CD8-positive, alpha-beta memory T cell (primary cell): ENCODE results near the gene SPATA6L. TPM values are rescaled to one million over a fixed set of nuclear protein-coding genes. Genes with fewer than 3 reads are reported as not detected.

Experiments
- CTCF ChIA-PET: fragments of 350-600 bp; sonication (Branson Sonifier 250); formaldehyde crosslinking; loops from one replicate; lab custom pipeline; 2021; ENCODE audit warnings: antibody characterized with exemption; lab: Charles Lee
- POLR2A ChIA-PET: fragments of 350-600 bp; sonication (Branson Sonifier 250); formaldehyde crosslinking; loops from one replicate; lab custom pipeline; 2021; ENCODE audit warnings: antibody characterized with exemption; lab: Charles Lee
- DNase-seq, 5 donors: peaks; one replicate each; pipeline versions ENCODE4 v3.0.0 to v3.0.0-alpha.2; 2020 to 2022; ENCODE audit warnings: mixed read lengths in 1 of 5
- H3K27ac ChIP-seq: one replicate; pipeline ENCODE4 v1.7.0; 2013; ENCODE audit warnings: low read depth, mild to moderate bottlenecking, low read length, moderate library complexity
- H3K27me3 ChIP-seq: 2 replicates; pipeline ENCODE4 v1.7.0; 2013; ENCODE audit warnings: low read length, mild to moderate bottlenecking; ENCODE audit not compliant: insufficient read depth, poor library complexity, severe bottlenecking
- H3K36me3 ChIP-seq: 2 replicates; pipeline ENCODE4 v1.7.0; 2013; ENCODE audit warnings: mild to moderate bottlenecking, low read length, moderate library complexity; ENCODE audit not compliant: insufficient read depth
- H3K4me1 ChIP-seq: 2 replicates; pipeline ENCODE4 v1.7.0; 2013; ENCODE audit warnings: mild to moderate bottlenecking, low read length, moderate library complexity; ENCODE audit not compliant: insufficient read depth
- H3K4me3 ChIP-seq: 2 replicates; pipeline ENCODE4 v1.7.0; 2013; ENCODE audit warnings: mild to moderate bottlenecking, low read length
- H3K9me3 ChIP-seq: 2 replicates; pipeline ENCODE4 v1.7.0; 2013; ENCODE audit warnings: mild to moderate bottlenecking, low read length
- H3K27ac Mint-ChIP-seq, 8 donors: one replicate each; pipeline ENCODE4 v1.8.0; 2020 to 2021; ENCODE audit warnings: mixed read lengths in 8 of 8, mild to moderate bottlenecking in 6 of 8, inconsistent platforms in 3 of 8, moderate library complexity in 3 of 8
- H3K27me3 Mint-ChIP-seq, 2 donors: one replicate each; pipeline ENCODE4 v1.8.0; 2020 to 2021; ENCODE audit warnings: mixed read lengths in 2 of 2, mild to moderate bottlenecking in 1 of 2, moderate library complexity in 1 of 2
- H3K36me3 Mint-ChIP-seq, 3 donors: one replicate each; pipeline ENCODE4 v1.8.0; 2020 to 2021; ENCODE audit warnings: mixed read lengths in 3 of 3, inconsistent platforms in 1 of 3, mild to moderate bottlenecking in 1 of 3
- H3K4me1 Mint-ChIP-seq, 3 donors: one replicate each; pipeline ENCODE4 v1.8.0; 2020 to 2021; ENCODE audit warnings: mixed read lengths in 3 of 3, inconsistent platforms in 1 of 3, mild to moderate bottlenecking in 1 of 3
- H3K4me3 Mint-ChIP-seq, 7 donors: one replicate each; pipeline ENCODE4 v1.8.0; 2020 to 2021; ENCODE audit warnings: mixed read lengths in 7 of 7, mild to moderate bottlenecking in 6 of 7, moderate library complexity in 4 of 7, inconsistent platforms in 2 of 7
- H3K9me3 Mint-ChIP-seq, 5 donors: one replicate each; pipeline ENCODE4 v1.8.0; 2020 to 2022; ENCODE audit warnings: mixed read lengths in 5 of 5, mild to moderate bottlenecking in 3 of 5, moderate library complexity in 2 of 5, inconsistent platforms in 1 of 5
- polyA plus RNA-seq: library from polyadenylated mRNA; unstranded; fragments of 300-500 nt; fragmentation: Illumina TruSeq; gene quantifications from one replicate; pipeline ENCODE4 v1.2.3, GENCODE V29; 2021
- total RNA-seq, 2 experiments: library from RNA; stranded (reverse); gene quantifications; one replicate each; pipeline ENCODE4 v1.2.3, GENCODE V29; 2021

The SPATA6L gene
- total and polyA plus RNA-seq, 3 experiments from 2014 or later = 0.14 to 0.96 (median 0.51) TPM

- Histone ChIP-seq H3K27me3 (no peaks in the 10 kb centered on the region), H3K27ac (no peak overlapping the region), H3K36me3 (no peaks in the 10 kb centered on the region), H3K4me1 (peaks cover 33% of the 10 kb centered on the region), H3K9me3 (no peaks in the 10 kb centered on the region), H3K4me3 (no peak overlapping the region)
- Mint-ChIP-seq H3K27ac (peak overlapping the region in 3 of 8 donors; percentile 2 to 92 (median 35)), H3K9me3 (no peaks in the 10 kb centered on the region), H3K4me3 (no peak overlapping the region), H3K4me1 (peaks cover 27 to 44% (median 38%) of the 10 kb centered on the region in 3 donors), H3K36me3 (peaks cover 0 to 3% (median 3%) of the 10 kb centered on the region in 3 donors), H3K27me3 (no peaks in the 10 kb centered on the region)
- ChIA-PET CTCF (no interaction called here), POLR2A (no interaction called here)
- DNase-seq = no peak
Measured at GRCh38 chr9:4594545-4594944, 71.7 kb downstream of the SPATA6L start.

GRCh38 chr9:4592886-4593285 is 73.4 kb downstream of the SPATA6L start:
- Mint-ChIP-seq H3K27me3 (peaks cover 3% of the 10 kb centered on the region in 2 donors), H3K36me3 (peaks cover 0 to 3% (median 3%) of the 10 kb centered on the region in 3 donors), H3K9me3 (no peaks in the 10 kb centered on the region), H3K4me1 (peaks cover 25 to 40% (median 34%) of the 10 kb centered on the region in 3 donors), H3K27ac (no peak overlapping the region), H3K4me3 (no peak overlapping the region)
- ChIA-PET CTCF (interaction anchor here (1.2 to 1.8 kb wide), 2 partner anchors 12 to 37 kb away, joined by 3 to 5 read pairs; no protein-coding TSS in a partner anchor), POLR2A (no interaction called here)
- H3K4me3 ChIP-seq = no peak overlapping the region
- no peaks in the 10 kb centered on the region for H3K27me3 ChIP-seq
- no peaks in the 10 kb centered on the region for H3K9me3 ChIP-seq
- H3K27ac ChIP-seq = no peak overlapping the region
- peaks cover 31% of the 10 kb centered on the region for H3K4me1 ChIP-seq
- no peak for DNase-seq
- no peaks in the 10 kb centered on the region for H3K36me3 ChIP-seq

- peaks cover 3% of the 10 kb centered on the region in 2 donors for H3K27me3 Mint-ChIP-seq
- peaks cover 23 to 34% (median 28%) of the 10 kb centered on the region in 3 donors for H3K4me1 Mint-ChIP-seq
- Histone ChIP-seq H3K4me3 (no peak overlapping the region), H3K27me3 (no peaks in the 10 kb centered on the region), H3K9me3 (no peaks in the 10 kb centered on the region), H3K4me1 (peaks cover 27% of the 10 kb centered on the region), H3K27ac (no peak overlapping the region), H3K36me3 (no peaks in the 10 kb centered on the region)
- peaks cover 0 to 3% (median 3%) of the 10 kb centered on the region in 3 donors for H3K36me3 Mint-ChIP-seq
- CTCF ChIA-PET = interaction anchor here (1.8 kb wide), 1 partner anchor 13 kb away, joined by 5 read pairs; no protein-coding TSS in a partner anchor
- H3K9me3 Mint-ChIP-seq = no peaks in the 10 kb centered on the region
- no peak overlapping the region for H3K27ac Mint-ChIP-seq
- POLR2A ChIA-PET = no interaction called here
- H3K4me3 Mint-ChIP-seq = no peak overlapping the region
- no peak for DNase-seq
Measured at GRCh38 chr9:4592295-4592694, 74.0 kb downstream of the SPATA6L start.

- Histone ChIP-seq H3K27ac (no peak overlapping the region), H3K27me3 (no peaks in the 10 kb centered on the region), H3K9me3 (no peaks in the 10 kb centered on the region), H3K36me3 (no peaks in the 10 kb centered on the region), H3K4me3 (no peak overlapping the region), H3K4me1 (peaks cover 17% of the 10 kb centered on the region)
- peaks cover 3% of the 10 kb centered on the region in 2 donors for H3K27me3 Mint-ChIP-seq
- peaks cover 13 to 23% (median 17%) of the 10 kb centered on the region in 3 donors for H3K4me1 Mint-ChIP-seq
- DNase-seq = no peak
- H3K36me3 Mint-ChIP-seq = peaks cover 0 to 3% (median 3%) of the 10 kb centered on the region in 3 donors
- CTCF ChIA-PET = no interaction called here
- no peaks in the 10 kb centered on the region for H3K9me3 Mint-ChIP-seq
- POLR2A ChIA-PET = no interaction called here
- H3K27ac Mint-ChIP-seq = no peak overlapping the region
- no peak overlapping the region for H3K4me3 Mint-ChIP-seq
Measured at GRCh38 chr9:4591123-4591500, 75.2 kb downstream of the SPATA6L start.

GRCh38 chr9:4590430-4591122 is 75.7 kb downstream of the SPATA6L start:
- Mint-ChIP-seq H3K9me3 (no peaks in the 10 kb centered on the region), H3K27me3 (peaks cover 3% of the 10 kb centered on the region in 2 donors), H3K4me1 (peaks cover 10 to 17% (median 12%) of the 10 kb centered on the region in 3 donors), H3K36me3 (peaks cover 0 to 3% (median 3%) of the 10 kb centered on the region in 3 donors), H3K27ac (no peak overlapping the region), H3K4me3 (no peak overlapping the region)
- no peak for DNase-seq
- POLR2A ChIA-PET = interaction anchor here (0.6 kb wide), 1 partner anchor 41 kb away, joined by 3 read pairs; no protein-coding TSS in a partner anchor
- H3K27ac ChIP-seq = no peak overlapping the region
- H3K4me3 ChIP-seq = no peak overlapping the region
- peaks cover 12% of the 10 kb centered on the region for H3K4me1 ChIP-seq
- CTCF ChIA-PET = no interaction called here
- no peaks in the 10 kb centered on the region for H3K9me3 ChIP-seq
- no peaks in the 10 kb centered on the region for H3K36me3 ChIP-seq
- H3K27me3 ChIP-seq = no peaks in the 10 kb centered on the region

GRCh38 chr9:4588721-4589120 is 77.6 kb downstream of the SPATA6L start:
- no peaks in the 10 kb centered on the region for H3K9me3 Mint-ChIP-seq
- H3K4me1 Mint-ChIP-seq = peaks cover 0 to 3% (median under 1%) of the 10 kb centered on the region in 3 donors
- Histone ChIP-seq H3K27ac (no peak overlapping the region), H3K4me1 (no peaks in the 10 kb centered on the region), H3K9me3 (no peaks in the 10 kb centered on the region), H3K36me3 (no peaks in the 10 kb centered on the region), H3K27me3 (no peaks in the 10 kb centered on the region), H3K4me3 (no peak overlapping the region)
- peaks cover 0 to 7% (median 0%) of the 10 kb centered on the region in 3 donors for H3K36me3 Mint-ChIP-seq
- ChIA-PET CTCF (no interaction called here), POLR2A (interaction anchor here (0.7 kb wide), 1 partner anchor 189 kb away, joined by 6 read pairs; no protein-coding TSS in a partner anchor)
- no peak overlapping the region for H3K4me3 Mint-ChIP-seq
- H3K27me3 Mint-ChIP-seq = peaks cover 3% of the 10 kb centered on the region in 2 donors
- no peak for DNase-seq
- no peak overlapping the region for H3K27ac Mint-ChIP-seq

- H3K27me3 Mint-ChIP-seq = peaks cover 3 to 5% of the 10 kb centered on the region in 2 donors
Measured at GRCh38 chr9:4585135-4585534, 81.1 kb downstream of the SPATA6L start.

GRCh38 chr9:4584636-4585035 is 81.6 kb downstream of the SPATA6L start:
- POLR2A ChIA-PET = no interaction called here
- Mint-ChIP-seq H3K4me1 (no peaks in the 10 kb centered on the region), H3K36me3 (peaks cover 0 to 7% (median 0%) of the 10 kb centered on the region in 3 donors), H3K27ac (peak overlapping the region in 2 of 8 donors; percentile 63 to 64), H3K9me3 (no peaks in the 10 kb centered on the region), H3K27me3 (peaks cover 3 to 5% of the 10 kb centered on the region in 2 donors), H3K4me3 (no peak overlapping the region)
- Histone ChIP-seq H3K27me3 (no peaks in the 10 kb centered on the region), H3K4me3 (no peak overlapping the region), H3K27ac (no peak overlapping the region), H3K9me3 (no peaks in the 10 kb centered on the region), H3K4me1 (no peaks in the 10 kb centered on the region), H3K36me3 (no peaks in the 10 kb centered on the region)
- CTCF ChIA-PET = no interaction called here
- DNase-seq = no peak

More at GRCh38 chr9:4585135-4585534, 81.1 kb downstream of the SPATA6L start:
- no peak for DNase-seq
- no peaks in the 10 kb centered on the region for H3K36me3 ChIP-seq
- H3K4me3 ChIP-seq = no peak overlapping the region
- Mint-ChIP-seq H3K4me1 (no peaks in the 10 kb centered on the region), H3K27ac (peak overlapping the region in 1 of 8 donors; percentile 30), H3K4me3 (no peak overlapping the region), H3K9me3 (no peaks in the 10 kb centered on the region), H3K36me3 (peaks cover 0 to 7% (median 0%) of the 10 kb centered on the region in 3 donors)
- H3K9me3 ChIP-seq = no peaks in the 10 kb centered on the region
- POLR2A ChIA-PET = no interaction called here
- no peaks in the 10 kb centered on the region for H3K4me1 ChIP-seq
- CTCF ChIA-PET = no interaction called here
- H3K27me3 ChIP-seq = no peaks in the 10 kb centered on the region
- no peak overlapping the region for H3K27ac ChIP-seq
